Neural cell (in vitro differentiated cells): Measurements from ENCODE around the gene CNTNAP2. TPM values are rescaled to one million over a fixed set of nuclear protein-coding genes. Genes with fewer than 3 reads are reported as not detected.

ENCODE experiments used
- H2AFZ ChIP-seq: fragments of 200-600, 300-800 bp; sonication (generic), shearing (Covaris generic); 2 replicates; pipeline ENCODE4 v1.6.0; 2014; ENCODE audit warnings: low read depth, mild to moderate bottlenecking, antibody characterized with exemption, low read length, moderate library complexity
- H3F3A ChIP-seq: fragments of 200-600 bp; shearing (Covaris generic); 2 replicates; pipeline ENCODE4 v1.6.1; 2016; ENCODE audit warnings: mild to moderate bottlenecking, moderate library complexity, mixed read lengths, antibody characterized with exemption, low read length; ENCODE audit not compliant: insufficient read depth, poor library complexity, severe bottlenecking
- H3K27ac ChIP-seq: fragments of 200-600, 300-800 bp; sonication (generic), shearing (Covaris generic); 2 replicates; pipeline ENCODE4 v1.5.1; 2014; ENCODE audit warnings: mild to moderate bottlenecking, low read length, moderate library complexity
- H3K27me3 ChIP-seq: fragments of 300-800, 200-600 bp; sonication (generic), shearing (Covaris generic); 2 replicates; pipeline ENCODE4 v1.6.0; 2014; ENCODE audit warnings: mild to moderate bottlenecking, low read depth, low read length, moderate library complexity; ENCODE audit not compliant: insufficient read depth
- H3K36me3 ChIP-seq: fragments of 300-800, 200-600 bp; sonication (generic), shearing (Covaris generic); 2 replicates; pipeline ENCODE4 v1.5.1; 2014; ENCODE audit warnings: mild to moderate bottlenecking, antibody characterized with exemption, low read length, moderate library complexity; ENCODE audit not compliant: insufficient read depth
- H3K4me2 ChIP-seq: fragments of 300-800, 200-600 bp; sonication (generic), shearing (Covaris generic); 2 replicates; pipeline ENCODE4 v1.6.0; 2014; ENCODE audit warnings: mild to moderate bottlenecking, low read length
- H3K4me3 ChIP-seq: fragments of 300-800, 200-600 bp; sonication (generic), shearing (Covaris generic); 2 replicates; pipeline ENCODE4 v1.5.1; 2014; ENCODE audit warnings: mild to moderate bottlenecking, low read length, moderate library complexity
- H3K79me2 ChIP-seq: fragments of 200-600 bp; shearing (Covaris generic); replicated peaks from 2 replicates; pipeline ENCODE4 v1.6.0; 2014; ENCODE audit warnings: mild to moderate bottlenecking, low read length, moderate library complexity; ENCODE audit not compliant: insufficient read depth
- H3K9ac ChIP-seq: fragments of 300-800, 200-600 bp; sonication (generic), shearing (Covaris generic); 2 replicates; pipeline ENCODE4 v1.6.1; 2016; ENCODE audit warnings: mild to moderate bottlenecking, low read length, mixed read lengths
- H3K9me2 ChIP-seq: fragments of 200-600 bp; shearing (Covaris generic); 2 replicates; pipeline ENCODE4 v1.6.1; 2016; ENCODE audit warnings: mild to moderate bottlenecking, low read length, mixed read lengths; ENCODE audit not compliant: insufficient read depth
- H3K9me3 ChIP-seq: fragments of 200-600, 300-800 bp; sonication (generic), shearing (Covaris generic); 2 replicates; pipeline ENCODE4 v1.6.1; 2016; ENCODE audit warnings: mild to moderate bottlenecking, mixed run types, low read length, moderate library complexity, mixed read lengths
- H4K20me1 ChIP-seq: fragments of 200-600 bp; shearing (Covaris generic); 2 replicates; pipeline ENCODE4 v1.6.1; 2016; ENCODE audit warnings: mild to moderate bottlenecking, mixed run types; ENCODE audit not compliant: insufficient read depth
- CTCF ChIP-seq: fragments of 450-650 bp; IDR thresholded peaks from 2 replicates; pipeline ENCODE4 v1.5.1; 2014; ENCODE audit warnings: antibody characterized with exemption, mild to moderate bottlenecking, moderate library complexity; ENCODE audit not compliant: poor library complexity, severe bottlenecking
- EP300 ChIP-seq: fragments of 450-650 bp; conservative IDR thresholded peaks from 2 replicates; pipeline ENCODE4 v1.6.1; 2014; ENCODE audit warnings: antibody characterized with exemption, mild to moderate bottlenecking, moderate library complexity; ENCODE audit not compliant: poor library complexity, severe bottlenecking
- EZH2 ChIP-seq: fragments of 200-600, 300-800 bp; shearing (Covaris generic), sonication (generic); IDR thresholded peaks from 2 replicates; pipeline ENCODE4 v1.6.1; 2014; ENCODE audit warnings: antibody characterized with exemption, low read length, borderline replicate concordance, mild to moderate bottlenecking; ENCODE audit not compliant: insufficient read depth, poor library complexity, severe bottlenecking
- MXI1 ChIP-seq: fragments of 450-650 bp; conservative IDR thresholded peaks from 2 replicates; pipeline ENCODE4 v1.6.1; 2014; ENCODE audit warnings: antibody characterized with exemption, mild to moderate bottlenecking; ENCODE audit not compliant: poor library complexity, severe bottlenecking
- POLR2AphosphoS5 ChIP-seq: IDR thresholded peaks from 2 replicates; pipeline ENCODE4 v1.6.1; 2012
- RAD21 ChIP-seq: fragments of 450-650 bp; conservative IDR thresholded peaks from 2 replicates; pipeline ENCODE4 v1.6.1; 2014; ENCODE audit warnings: antibody characterized with exemption, mild to moderate bottlenecking, moderate library complexity
- SMC3 ChIP-seq: fragments of 450-650 bp; conservative IDR thresholded peaks from 2 replicates; pipeline ENCODE4 v1.6.1; 2014; ENCODE audit warnings: antibody characterized with exemption, mild to moderate bottlenecking, moderate library complexity; ENCODE audit not compliant: poor library complexity
- TAF1 ChIP-seq: IDR thresholded peaks from 2 replicates; pipeline ENCODE4 v1.6.1; 2012; ENCODE audit warnings: low read depth
- polyA plus RNA-seq: library from polyadenylated mRNA; depleted of rRNA; stranded (reverse); fragments of >200 nt; gene quantifications from 2 replicates; pipeline ENCODE4 v1.2.3, GENCODE V29; 2014
- TF ChIP-seq, protein P1 (sequence below): IDR thresholded peaks from 2 replicates; pipeline ENCODE4 v1.6.1; 2012; ENCODE audit warnings: borderline replicate concordance

CNTNAP2 gene
- polyA plus RNA-seq, 1 donor from 2014 or later = 276 TPM

DNA sequence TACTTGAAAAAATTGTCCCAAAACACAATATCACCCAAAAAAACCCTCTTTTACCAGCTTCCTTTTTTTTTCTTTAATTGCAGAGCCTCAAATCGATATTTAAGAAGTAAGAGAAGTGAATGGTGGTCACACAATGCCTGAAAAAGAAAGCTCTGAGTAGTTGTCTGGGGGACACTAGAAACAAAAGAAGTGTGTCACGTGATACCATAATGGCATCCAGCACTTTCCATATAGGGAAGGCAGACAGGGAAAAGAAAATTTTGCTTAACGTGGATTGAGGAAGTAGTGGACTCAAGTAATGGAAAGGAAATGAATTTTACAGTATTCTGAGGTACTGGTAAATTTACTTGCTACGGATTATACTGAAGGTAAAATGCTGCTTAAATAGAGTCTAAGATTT, 1708.1 kb downstream of the CNTNAP2 start:
- no peaks in the 10 kb centered on the region for H3K9me3 ChIP-seq
- no peak overlapping the region for H3K4me3 ChIP-seq
- H3K27me3 ChIP-seq = no peaks in the 10 kb centered on the region
- no peak overlapping the region for H3K4me2 ChIP-seq
- no peaks in the 10 kb centered on the region for H3K9me2 ChIP-seq
- H3K27ac ChIP-seq = no peak overlapping the region
- no peaks in the 10 kb centered on the region for H3F3A ChIP-seq
- TF ChIP-seq RAD21 (no peak), POLR2AphosphoS5 (no peak)
- TF ChIP-seq, protein P1, sequence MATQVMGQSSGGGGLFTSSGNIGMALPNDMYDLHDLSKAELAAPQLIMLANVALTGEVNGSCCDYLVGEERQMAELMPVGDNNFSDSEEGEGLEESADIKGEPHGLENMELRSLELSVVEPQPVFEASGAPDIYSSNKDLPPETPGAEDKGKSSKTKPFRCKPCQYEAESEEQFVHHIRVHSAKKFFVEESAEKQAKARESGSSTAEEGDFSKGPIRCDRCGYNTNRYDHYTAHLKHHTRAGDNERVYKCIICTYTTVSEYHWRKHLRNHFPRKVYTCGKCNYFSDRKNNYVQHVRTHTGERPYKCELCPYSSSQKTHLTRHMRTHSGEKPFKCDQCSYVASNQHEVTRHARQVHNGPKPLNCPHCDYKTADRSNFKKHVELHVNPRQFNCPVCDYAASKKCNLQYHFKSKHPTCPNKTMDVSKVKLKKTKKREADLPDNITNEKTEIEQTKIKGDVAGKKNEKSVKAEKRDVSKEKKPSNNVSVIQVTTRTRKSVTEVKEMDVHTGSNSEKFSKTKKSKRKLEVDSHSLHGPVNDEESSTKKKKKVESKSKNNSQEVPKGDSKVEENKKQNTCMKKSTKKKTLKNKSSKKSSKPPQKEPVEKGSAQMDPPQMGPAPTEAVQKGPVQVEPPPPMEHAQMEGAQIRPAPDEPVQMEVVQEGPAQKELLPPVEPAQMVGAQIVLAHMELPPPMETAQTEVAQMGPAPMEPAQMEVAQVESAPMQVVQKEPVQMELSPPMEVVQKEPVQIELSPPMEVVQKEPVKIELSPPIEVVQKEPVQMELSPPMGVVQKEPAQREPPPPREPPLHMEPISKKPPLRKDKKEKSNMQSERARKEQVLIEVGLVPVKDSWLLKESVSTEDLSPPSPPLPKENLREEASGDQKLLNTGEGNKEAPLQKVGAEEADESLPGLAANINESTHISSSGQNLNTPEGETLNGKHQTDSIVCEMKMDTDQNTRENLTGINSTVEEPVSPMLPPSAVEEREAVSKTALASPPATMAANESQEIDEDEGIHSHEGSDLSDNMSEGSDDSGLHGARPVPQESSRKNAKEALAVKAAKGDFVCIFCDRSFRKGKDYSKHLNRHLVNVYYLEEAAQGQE = no peak
- no peak overlapping the region for H3K9ac ChIP-seq
- H2AFZ ChIP-seq = no peak overlapping the region
- no peaks in the 10 kb centered on the region for H3K79me2 ChIP-seq
- H3K36me3 ChIP-seq = no peaks in the 10 kb centered on the region
- no peaks in the 10 kb centered on the region for H4K20me1 ChIP-seq

DNA sequence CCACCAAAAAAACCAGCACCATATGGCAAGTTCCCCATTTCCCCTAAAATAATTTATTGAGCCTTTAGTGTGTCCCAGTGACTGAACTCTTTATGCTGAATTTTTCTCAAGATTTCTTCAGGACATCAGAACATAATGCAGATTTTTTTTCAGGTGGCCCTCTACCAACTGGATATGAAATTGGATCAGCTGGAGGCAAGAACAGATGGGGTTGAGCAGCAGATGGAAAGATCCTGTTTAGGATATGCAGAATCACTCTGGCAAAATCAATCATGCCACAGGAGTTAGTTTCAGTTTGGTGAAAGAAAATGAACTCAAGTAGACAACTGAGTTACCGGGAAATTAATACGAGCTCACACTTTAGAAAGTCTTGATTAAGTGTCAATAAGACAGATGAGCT, 1712.4 kb downstream of the CNTNAP2 start:
- Histone ChIP-seq H3K79me2 (no peaks in the 10 kb centered on the region), H3K9me2 (no peaks in the 10 kb centered on the region), H3K4me3 (no peak overlapping the region), H4K20me1 (no peaks in the 10 kb centered on the region), H3K27me3 (no peaks in the 10 kb centered on the region), H2AFZ (no peak overlapping the region), H3K9ac (no peak overlapping the region), H3F3A (no peaks in the 10 kb centered on the region), H3K9me3 (no peaks in the 10 kb centered on the region), H3K4me2 (no peak overlapping the region), H3K27ac (no peak overlapping the region), H3K36me3 (no peaks in the 10 kb centered on the region)
- no peak for TF ChIP-seq POLR2AphosphoS5
- TF ChIP-seq, protein P1 = no peak
- TF ChIP-seq TAF1 = no peak
- no peak for TF ChIP-seq EZH2
- no peak for TF ChIP-seq RAD21
- TF ChIP-seq CTCF = no peak
- no peak for TF ChIP-seq SMC3
- TF ChIP-seq MXI1 = no peak
- TF ChIP-seq EP300 = no peak
